ENCODE data around the gene SFRP4.
"Not testable (repeated sequence)": the region's sequence is repeated elsewhere in the genome, so short reads cannot be mapped to it uniquely, and the experiment has no call there.

Gene SFRP4

GRCh38 chr7:37916673-37917660, at the start of gene SFRP4:
Gene SFRP4, minus strand, starts transcription at chr7:37916817. Its CDS starts 280 bp downstream, at chr7:37916537.
- no peak for DNase-seq (ENCODE audit: low read depth in 2 of 2)

DNA sequence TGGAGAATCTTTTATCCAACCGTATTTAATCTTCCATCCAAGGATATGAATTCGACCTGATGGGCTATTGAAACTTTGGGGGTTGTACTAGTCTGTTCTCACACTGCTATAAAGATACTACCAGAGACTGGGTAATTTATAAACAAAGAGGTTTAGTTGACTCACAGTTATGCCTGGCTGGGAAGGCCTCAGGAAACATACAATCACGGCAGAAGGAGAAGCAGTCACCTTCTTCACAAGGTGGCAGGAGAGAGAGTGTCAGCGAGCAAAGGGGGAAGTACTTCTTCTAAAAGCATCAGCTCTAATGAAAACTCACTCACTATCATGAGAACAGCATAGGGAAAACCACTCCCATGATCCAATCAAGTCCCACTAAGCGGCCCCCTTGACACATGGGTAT, 47.6 kb upstream of the SFRP4 start:
- DNase-seq (ENCODE audit: low read depth in 2 of 2) = no peak

DNA sequence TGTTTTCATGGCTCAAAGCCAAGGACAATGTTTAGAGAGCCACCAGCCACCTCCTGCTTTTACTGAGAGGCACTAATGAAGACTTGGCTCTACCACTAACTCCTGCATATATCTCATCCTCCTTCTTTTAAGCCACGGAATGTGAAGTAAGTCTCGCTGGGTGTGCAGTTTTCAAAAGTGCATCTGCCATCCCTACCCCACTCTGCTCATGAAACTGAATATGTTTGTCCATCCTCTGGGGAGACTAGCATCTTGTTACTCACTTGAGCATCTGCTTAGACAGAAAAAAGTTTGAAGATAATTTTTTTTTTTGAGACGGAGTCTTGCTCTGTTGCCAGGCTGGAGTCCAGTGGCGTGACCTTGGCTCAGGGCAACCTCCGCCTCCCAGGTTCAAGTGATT, 44.6 kb upstream of the SFRP4 start:
- DNase-seq (ENCODE audit: low read depth in 2 of 2) = no peak

DNA sequence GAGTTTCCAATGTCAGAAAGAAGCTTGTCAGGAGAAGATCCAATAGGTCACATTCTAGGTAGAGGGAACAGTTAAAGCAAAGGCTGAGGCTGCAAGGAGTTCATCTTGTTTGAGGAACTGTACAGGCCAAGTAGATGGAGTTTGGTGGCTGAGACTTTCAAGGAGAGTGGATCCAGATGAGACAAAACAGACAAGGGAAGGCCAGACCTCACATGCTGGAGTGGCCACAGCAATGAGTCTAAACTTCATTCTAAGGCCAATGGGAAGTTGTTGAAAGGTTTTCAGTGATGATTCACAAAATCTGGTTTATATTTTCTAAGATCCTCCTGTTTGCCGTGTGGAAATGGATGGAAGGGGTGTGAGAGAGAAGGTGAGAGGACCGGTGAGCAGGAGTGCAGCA, 43.9 kb upstream of the SFRP4 start:
- DNase-seq (ENCODE audit: low read depth in 2 of 2) = no peak

- DNase-seq (ENCODE audit: low read depth in 2 of 2) = no peak
Measured at GRCh38 chr7:37957221-37957970, 40.8 kb upstream of the SFRP4 start.

- DNase-seq (ENCODE audit: low read depth in 2 of 2) = no peak
Measured at GRCh38 chr7:37956791-37957190, 40.2 kb upstream of the SFRP4 start.

DNA sequence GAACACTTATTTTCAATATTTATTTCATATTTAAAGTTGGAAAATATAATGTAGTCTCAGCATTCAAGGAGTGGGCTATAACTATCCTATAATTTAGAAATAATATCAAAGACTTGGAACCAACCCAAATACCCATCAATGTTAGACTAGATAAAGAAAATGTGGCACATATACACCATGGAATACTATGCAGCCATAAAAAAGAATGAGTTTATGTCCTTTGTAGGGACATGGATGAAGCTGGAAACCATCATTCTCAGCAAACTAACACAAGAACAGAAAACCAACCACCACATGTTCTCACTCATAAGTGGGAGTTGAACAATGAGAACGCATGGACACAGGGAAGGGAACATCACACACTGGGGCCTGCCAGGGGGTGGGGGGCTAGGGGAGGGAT, 37.6 kb upstream of the SFRP4 start:
- DNase-seq (ENCODE audit: low read depth in 2 of 2) = not testable (repeated sequence)

DNA sequence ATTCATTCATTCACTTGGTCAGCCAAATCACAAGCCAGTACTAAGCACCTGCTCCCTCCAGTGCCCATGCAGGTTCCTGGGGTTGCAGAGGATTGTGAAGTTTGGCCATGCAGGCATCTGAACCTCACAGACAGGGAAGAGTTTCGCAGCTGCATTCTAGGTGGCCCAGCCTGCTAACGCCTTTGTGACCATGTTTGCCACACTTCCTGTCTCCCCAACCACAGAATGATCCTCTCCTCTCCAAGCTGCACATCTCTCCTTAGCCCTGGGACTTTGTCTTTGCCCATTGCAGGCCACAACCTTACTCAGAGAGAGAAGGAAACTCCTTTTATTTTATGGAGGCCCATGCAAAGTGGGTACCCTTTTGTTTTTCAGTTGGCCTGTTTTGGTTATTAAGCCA, 35.6 kb upstream of the SFRP4 start:
- DNase-seq (ENCODE audit: low read depth in 2 of 2) = no peak

DNA sequence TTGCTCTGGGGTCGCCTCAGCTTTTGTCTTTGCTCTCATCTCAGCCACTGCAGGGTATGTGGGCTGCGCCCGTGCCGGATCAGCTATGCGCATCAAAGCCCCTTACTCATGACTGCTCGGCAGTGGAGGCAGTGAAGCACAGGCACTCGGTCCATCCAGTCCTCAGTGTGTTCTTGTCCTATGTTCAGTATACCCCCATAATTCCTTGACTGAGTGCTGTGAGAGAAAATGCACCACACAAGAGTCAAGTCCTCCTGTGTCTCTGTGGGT, 31.3 kb upstream of the SFRP4 start:
- no peak for DNase-seq (ENCODE audit: low read depth in 2 of 2)

DNA sequence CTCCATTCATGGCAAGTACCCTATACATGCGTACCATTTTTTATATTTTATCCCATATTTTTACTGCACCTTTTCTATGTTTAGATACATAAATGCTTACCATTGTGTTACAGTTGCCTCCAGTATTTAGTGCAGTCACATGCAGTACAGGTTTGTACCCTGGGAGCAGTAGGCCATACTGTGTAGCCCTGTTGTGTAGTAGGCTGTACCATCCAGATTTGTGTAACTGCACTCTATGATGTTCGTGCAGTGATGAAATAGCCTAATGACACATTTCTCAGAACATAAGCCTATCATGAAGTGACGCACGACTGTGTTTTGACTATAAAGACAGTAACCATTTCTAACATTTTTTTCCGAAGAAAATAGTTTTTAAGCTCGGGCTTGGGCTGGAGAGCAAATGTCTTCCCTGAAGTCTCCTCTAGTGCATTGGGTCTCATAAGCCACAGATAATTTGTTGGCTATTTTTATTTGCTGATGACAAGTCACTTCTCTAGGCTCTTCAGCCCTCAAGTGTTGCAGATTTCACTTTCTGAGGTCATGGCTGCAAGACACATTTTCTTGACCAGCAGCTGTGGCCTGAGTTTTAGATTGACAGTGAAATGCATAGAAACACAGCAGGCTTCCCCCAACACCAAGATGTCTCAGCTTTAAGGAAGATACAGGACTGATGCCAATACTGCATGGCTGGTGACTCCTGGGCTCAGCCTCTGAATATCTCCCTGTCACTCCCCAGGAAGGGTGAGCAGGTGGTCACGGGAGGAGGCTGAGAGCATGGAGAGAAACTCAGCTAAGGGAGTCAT, 30.7 kb upstream of the SFRP4 start:
- no peak for DNase-seq (ENCODE audit: low read depth in 2 of 2)

- DNase-seq (ENCODE audit: low read depth in 2 of 2) = no peak
Measured at GRCh38 chr7:37945336-37945735, 28.7 kb upstream of the SFRP4 start.

- no peak for DNase-seq (ENCODE audit: low read depth in 2 of 2)
Measured at GRCh38 chr7:37944737-37945054, 28.1 kb upstream of the SFRP4 start.

GRCh38 chr7:37943905-37944736, 27.5 kb upstream of the SFRP4 start:
- no peak for DNase-seq (ENCODE audit: low read depth in 2 of 2)

GRCh38 chr7:37942934-37943610, 26.5 kb upstream of the SFRP4 start:
- no peak for DNase-seq (ENCODE audit: low read depth in 2 of 2)

DNA sequence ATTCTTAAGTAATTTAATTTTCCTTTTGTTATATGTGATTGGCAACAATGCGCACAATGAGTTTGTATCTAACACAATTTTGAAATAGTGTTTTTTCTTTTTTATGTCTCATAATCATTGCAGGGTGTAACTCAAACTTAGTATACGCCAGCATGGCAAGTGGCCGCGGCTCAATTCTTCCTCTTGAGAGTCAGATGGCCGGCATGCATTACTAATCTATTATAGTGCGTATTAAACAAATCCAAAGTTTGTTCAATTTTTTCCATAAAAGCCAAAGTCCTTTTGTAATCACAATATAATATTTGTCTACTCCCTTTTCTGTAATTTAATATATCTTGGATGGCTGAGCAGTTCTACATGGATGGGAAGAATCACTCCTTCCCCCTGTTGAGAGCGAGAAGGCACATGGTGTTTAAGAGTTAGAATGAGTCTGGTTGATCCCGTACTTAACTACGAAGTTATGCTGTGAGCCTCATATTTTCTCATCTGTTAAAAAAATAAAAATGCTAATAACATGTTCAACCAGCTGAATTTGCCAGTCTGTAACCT, 16.5 kb upstream of the SFRP4 start:
- DNase-seq (ENCODE audit: low read depth in 2 of 2) = no peak

DNA sequence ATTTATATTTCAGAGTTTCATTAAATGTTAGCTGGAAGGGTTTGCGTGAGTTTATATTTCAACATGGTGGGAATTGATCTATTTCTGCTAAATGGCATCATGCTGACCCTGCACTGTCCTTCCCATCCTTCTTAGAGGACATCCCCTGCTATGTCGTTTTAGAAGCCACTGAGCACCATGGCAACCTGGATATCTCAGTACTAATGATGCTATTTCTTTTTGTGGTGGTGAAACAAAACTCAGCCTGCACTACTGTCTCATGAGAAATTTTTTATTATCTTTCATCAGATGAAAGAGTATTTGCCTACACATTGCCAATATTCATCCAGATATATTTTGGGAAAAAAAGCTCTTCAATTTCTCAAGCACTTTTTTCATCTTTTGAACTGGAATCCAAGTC, 15.9 kb upstream of the SFRP4 start:
- no peak for DNase-seq (ENCODE audit: low read depth in 2 of 2)

DNA sequence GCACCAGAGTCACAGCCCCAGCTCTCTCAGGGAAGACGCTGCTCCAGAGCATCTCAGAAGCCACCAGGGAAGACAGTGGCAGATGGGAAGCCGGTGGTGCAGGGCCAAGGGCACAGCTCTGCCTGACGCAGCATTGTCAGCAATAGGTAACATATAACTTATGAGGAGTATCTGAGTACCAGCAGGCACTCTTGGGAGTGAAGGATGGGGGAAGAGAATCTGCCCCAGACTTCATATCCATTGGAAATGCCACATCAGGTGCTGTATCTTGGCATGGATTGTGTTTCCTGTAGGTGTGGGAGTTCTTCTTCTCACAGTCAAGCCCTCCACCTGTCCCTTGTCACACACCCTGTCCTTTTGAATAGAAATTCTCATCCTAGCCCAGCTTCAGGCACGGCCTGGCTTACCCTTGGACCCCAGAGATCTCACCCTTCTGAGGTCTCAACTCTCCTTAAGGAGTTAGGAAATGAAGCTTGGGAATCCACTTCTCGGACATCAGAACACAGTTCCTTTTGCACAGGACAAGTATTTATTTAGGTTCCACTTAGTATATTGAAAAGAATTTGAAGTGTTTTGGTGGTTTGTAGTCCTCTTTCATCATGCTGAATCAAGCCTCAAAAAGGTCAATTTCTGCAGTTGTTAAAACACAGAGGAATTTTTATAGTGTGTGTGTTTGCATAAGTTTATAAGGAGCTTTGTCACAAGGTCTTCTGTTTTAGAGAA, 13.8 kb upstream of the SFRP4 start:
- no peak for DNase-seq (ENCODE audit: low read depth in 2 of 2)

DNA sequence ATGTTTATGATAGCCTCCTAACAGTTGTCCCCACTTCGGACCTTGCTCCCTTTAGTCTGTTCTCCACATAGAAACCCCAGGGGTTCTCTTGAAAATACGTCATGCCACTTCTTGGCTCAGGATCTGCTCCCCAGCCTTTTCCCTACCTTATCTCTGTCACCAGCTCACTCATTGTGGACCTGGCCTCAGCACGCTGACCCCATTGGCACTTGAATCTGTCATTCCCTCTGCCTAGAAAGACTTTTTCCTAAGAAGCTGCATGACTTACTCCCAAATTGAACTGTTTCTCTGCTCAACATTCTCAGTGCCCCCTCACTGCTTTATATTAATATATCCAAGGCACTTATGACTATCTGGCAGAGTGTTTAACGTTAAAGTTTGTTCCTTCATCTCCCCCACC, 12.3 kb upstream of the SFRP4 start:
- DNase-seq (ENCODE audit: low read depth in 2 of 2) = no peak

DNA sequence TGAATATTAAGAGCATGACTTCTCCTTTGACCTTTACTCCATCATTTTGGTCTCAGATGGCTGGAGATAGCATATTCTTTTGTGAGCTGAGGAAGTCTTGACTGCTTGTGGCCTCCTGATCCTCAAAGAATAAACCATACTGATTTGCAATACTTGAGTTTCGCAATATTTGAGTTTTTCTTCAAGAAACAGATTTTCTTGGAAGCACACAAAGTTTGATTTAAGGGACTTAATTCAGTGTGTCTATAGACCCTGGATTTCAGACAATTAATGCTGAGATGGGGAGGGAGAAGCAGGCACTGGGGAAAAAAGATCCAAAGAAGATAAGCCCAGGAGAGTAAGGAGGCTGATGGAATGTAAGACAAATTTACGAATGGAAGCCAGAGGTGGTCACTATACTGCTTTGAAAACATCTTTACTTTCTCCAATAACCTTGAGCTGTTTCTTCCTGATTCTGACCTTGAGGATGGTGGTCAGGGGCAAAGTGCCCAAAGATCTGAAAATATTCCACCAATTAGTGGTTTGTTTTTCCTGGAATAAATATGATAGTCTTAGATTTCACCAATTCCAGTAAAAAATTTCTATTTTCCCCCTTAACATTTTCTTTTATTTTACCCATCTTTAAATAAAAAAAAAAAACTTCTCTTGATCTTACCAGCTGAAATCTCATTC, 11.3 kb upstream of the SFRP4 start:
- DNase-seq (ENCODE audit: low read depth in 2 of 2) = no peak

- DNase-seq (ENCODE audit: low read depth in 2 of 2) = no peak
Measured at GRCh38 chr7:37925620-37926019, 9.0 kb upstream of the SFRP4 start.
